HG03378 (cell line): ENCODE data around the gene TFB1M.

Source experiments
- ATAC-seq: cut with Tn5 transposase; IDR thresholded peaks from one replicate; pipeline ENCODE4 v1.9.1; 2021; ENCODE audit warnings: mild to moderate bottlenecking, moderate library complexity; ENCODE audit not compliant: unreplicated experiment

TFB1M gene

GRCh38 chr6:155265843-155266535 is 48.3 kb downstream of the TFB1M start:
- ATAC-seq = no peak

- ATAC-seq = no peak
Measured at GRCh38 chr6:155264693-155265320, 49.5 kb downstream of the TFB1M start.

- ATAC-seq = no peak
Measured at GRCh38 chr6:155263373-155264063, 50.8 kb downstream of the TFB1M start, which contains the start of gene CLDN20. TSS of gene CLDN20 (plus strand) at chr6:155264013. CDS start at chr6:155275720, 11,707 bp downstream.

GRCh38 chr6:155262655-155263054 is 51.6 kb downstream of the TFB1M start:
- no peak for ATAC-seq

- ATAC-seq = no peak
Measured at GRCh38 chr6:155261111-155261900, 53.0 kb downstream of the TFB1M start.

GRCh38 chr6:155260686-155261085 is 53.6 kb downstream of the TFB1M start:
- no peak for ATAC-seq

- ATAC-seq = no peak
Measured at GRCh38 chr6:155259897-155260296, 54.4 kb downstream of the TFB1M start.

GRCh38 chr6:155259204-155259603 is 55.1 kb downstream of the TFB1M start:
- ATAC-seq = no peak

GRCh38 chr6:155257796-155258195 is 56.5 kb downstream of the TFB1M start:
- ATAC-seq = no peak

GRCh38 chr6:155256122-155256795 is 58.0 kb downstream of the TFB1M start:
- ATAC-seq = no peak

- ATAC-seq = no peak
Measured at GRCh38 chr6:155254139-155254538, 60.1 kb downstream of the TFB1M start.

- no peak for ATAC-seq
Measured at GRCh38 chr6:155253337-155253736, 60.9 kb downstream of the TFB1M start.

- no peak for ATAC-seq
Measured at GRCh38 chr6:155252581-155252980, 61.7 kb downstream of the TFB1M start.

- no peak for ATAC-seq
Measured at GRCh38 chr6:155250701-155251381, 63.4 kb downstream of the TFB1M start.

- ATAC-seq = no peak
Measured at GRCh38 chr6:155248008-155249001, 66.0 kb downstream of the TFB1M start.

GRCh38 chr6:155247618-155248007 is 66.7 kb downstream of the TFB1M start:
- ATAC-seq = no peak

- no peak for ATAC-seq
Measured at GRCh38 chr6:155246825-155247224, 67.5 kb downstream of the TFB1M start.

GRCh38 chr6:155245831-155246230 is 68.5 kb downstream of the TFB1M start:
- ATAC-seq = no peak

- ATAC-seq = no peak
Measured at GRCh38 chr6:155245193-155245592, 69.1 kb downstream of the TFB1M start.
